Measurements from ENCODE around the gene DEPDC4.

The DEPDC4 gene

GRCh38 chr12:100216337-100216736, 50.5 kb downstream of the DEPDC4 start:
- peaks cover 0 to 7% of the 10 kb centered on the region in 2 experiments for H3K4me1 ChIP-seq (ENCODE audit: control insufficient read depth in 1 of 2, insufficient read depth in 1 of 2, low read depth in 1 of 2, low read length in 1 of 2)
- no peak overlapping the region for H3K27ac ChIP-seq
- no peak for TF ChIP-seq CTCF (IDR thresholded peaks at IDR 0.05)
- H3K9me3 ChIP-seq, result no peaks in the 10 kb centered on the region
- H3K36me3 ChIP-seq, result peaks cover 47% of the 10 kb centered on the region
- no peaks in the 10 kb centered on the region for H3K27me3 ChIP-seq
- H3K4me3 ChIP-seq (ENCODE audit: low read depth in 1 of 2, low read length in 1 of 2), result no peak overlapping the region

- Histone ChIP-seq H3K36me3 (peaks cover 51% of the 10 kb centered on the region), H3K27ac (peak overlapping the region; percentile 63)
Measured at GRCh38 chr12:100215209-100215608, 51.7 kb downstream of the DEPDC4 start.

GRCh38 chr12:100214518-100214917, 52.4 kb downstream of the DEPDC4 start:
- no peak for TF ChIP-seq CTCF (IDR thresholded peaks at IDR 0.05)
- Histone ChIP-seq H3K4me1 (ENCODE audit: control insufficient read depth in 1 of 2, insufficient read depth in 1 of 2, low read depth in 1 of 2, low read length in 1 of 2) (peaks cover 0 to 7% of the 10 kb centered on the region in 2 experiments), H3K4me3 (ENCODE audit: low read depth in 1 of 2, low read length in 1 of 2) (no peak overlapping the region), H3K27ac (peak overlapping the region; percentile 63), H3K27me3 (no peaks in the 10 kb centered on the region), H3K36me3 (peaks cover 51% of the 10 kb centered on the region), H3K9me3 (no peaks in the 10 kb centered on the region)

More at GRCh38 chr12:100215209-100215608, 51.7 kb downstream of the DEPDC4 start:
- Histone ChIP-seq H3K4me1 (ENCODE audit: control insufficient read depth in 1 of 2, insufficient read depth in 1 of 2, low read depth in 1 of 2, low read length in 1 of 2) (peaks cover 0 to 7% of the 10 kb centered on the region in 2 experiments), H3K9me3 (no peaks in the 10 kb centered on the region), H3K4me3 (ENCODE audit: low read depth in 1 of 2, low read length in 1 of 2) (no peak overlapping the region), H3K27me3 (no peaks in the 10 kb centered on the region)
- TF ChIP-seq CTCF (IDR thresholded peaks at IDR 0.05), result no peak

GRCh38 chr12:100213016-100213891, 53.6 kb downstream of the DEPDC4 start:
- no peaks in the 10 kb centered on the region for H3K27me3 ChIP-seq
- peaks cover 52% of the 10 kb centered on the region for H3K36me3 ChIP-seq
- H3K9me3 ChIP-seq, result no peaks in the 10 kb centered on the region
- H3K4me1 ChIP-seq (ENCODE audit: control insufficient read depth in 1 of 2, insufficient read depth in 1 of 2, low read depth in 1 of 2, low read length in 1 of 2), result peaks cover 0 to 7% of the 10 kb centered on the region in 2 experiments
- H3K27ac ChIP-seq, result no peak overlapping the region
- H3K4me3 ChIP-seq (ENCODE audit: low read depth in 1 of 2, low read length in 1 of 2), result no peak overlapping the region
- no peak for TF ChIP-seq CTCF (IDR thresholded peaks at IDR 0.05)

GRCh38 chr12:100211698-100212097, 55.2 kb downstream of the DEPDC4 start:
- Histone ChIP-seq H3K36me3 (peaks cover 62% of the 10 kb centered on the region), H3K4me3 (ENCODE audit: low read depth in 1 of 2, low read length in 1 of 2) (no peak overlapping the region), H3K4me1 (ENCODE audit: control insufficient read depth in 1 of 2, insufficient read depth in 1 of 2, low read depth in 1 of 2, low read length in 1 of 2) (peaks cover 0 to 7% of the 10 kb centered on the region in 2 experiments), H3K9me3 (no peaks in the 10 kb centered on the region), H3K27me3 (no peaks in the 10 kb centered on the region), H3K27ac (no peak overlapping the region)
- TF ChIP-seq CTCF (IDR thresholded peaks at IDR 0.05), result no peak
